ENCODE results near the gene MPL.
A peak's percentile ranks its signal among the peaks of the same experiment; 100 is the strongest.

The MPL gene

DNA sequence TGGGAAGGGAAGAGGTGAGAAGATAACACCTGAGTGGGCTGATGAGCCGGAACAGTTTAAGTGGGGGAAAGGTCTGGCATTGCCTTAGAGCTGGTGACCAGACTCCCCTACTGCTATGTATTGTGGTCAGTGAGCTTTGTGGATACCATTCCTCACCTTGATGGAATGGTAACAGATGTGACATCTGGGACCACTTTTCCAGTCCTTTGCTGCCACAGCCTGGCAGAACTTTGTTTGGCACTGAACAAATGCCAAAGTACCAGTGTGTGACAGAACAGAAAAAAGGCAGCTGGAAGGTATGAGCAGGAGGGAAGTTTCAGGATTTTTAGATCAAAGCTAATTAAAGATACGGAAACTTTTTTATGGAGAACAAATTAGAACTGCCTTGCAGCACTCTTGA, 45.8 kb downstream of the MPL start:
- TF ChIP-seq, protein P1, sequence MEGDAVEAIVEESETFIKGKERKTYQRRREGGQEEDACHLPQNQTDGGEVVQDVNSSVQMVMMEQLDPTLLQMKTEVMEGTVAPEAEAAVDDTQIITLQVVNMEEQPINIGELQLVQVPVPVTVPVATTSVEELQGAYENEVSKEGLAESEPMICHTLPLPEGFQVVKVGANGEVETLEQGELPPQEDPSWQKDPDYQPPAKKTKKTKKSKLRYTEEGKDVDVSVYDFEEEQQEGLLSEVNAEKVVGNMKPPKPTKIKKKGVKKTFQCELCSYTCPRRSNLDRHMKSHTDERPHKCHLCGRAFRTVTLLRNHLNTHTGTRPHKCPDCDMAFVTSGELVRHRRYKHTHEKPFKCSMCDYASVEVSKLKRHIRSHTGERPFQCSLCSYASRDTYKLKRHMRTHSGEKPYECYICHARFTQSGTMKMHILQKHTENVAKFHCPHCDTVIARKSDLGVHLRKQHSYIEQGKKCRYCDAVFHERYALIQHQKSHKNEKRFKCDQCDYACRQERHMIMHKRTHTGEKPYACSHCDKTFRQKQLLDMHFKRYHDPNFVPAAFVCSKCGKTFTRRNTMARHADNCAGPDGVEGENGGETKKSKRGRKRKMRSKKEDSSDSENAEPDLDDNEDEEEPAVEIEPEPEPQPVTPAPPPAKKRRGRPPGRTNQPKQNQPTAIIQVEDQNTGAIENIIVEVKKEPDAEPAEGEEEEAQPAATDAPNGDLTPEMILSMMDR (IDR thresholded peaks at IDR 0.05), result no peak
- H3K4me3 ChIP-seq, result no peak overlapping the region
- intact Hi-C loops (cut with DNase I; ENCODE audit: low total_unique reads), result loop anchor here (10.0 kb wide), 1 partner anchor 159 kb away; no protein-coding TSS in a partner anchor

DNA sequence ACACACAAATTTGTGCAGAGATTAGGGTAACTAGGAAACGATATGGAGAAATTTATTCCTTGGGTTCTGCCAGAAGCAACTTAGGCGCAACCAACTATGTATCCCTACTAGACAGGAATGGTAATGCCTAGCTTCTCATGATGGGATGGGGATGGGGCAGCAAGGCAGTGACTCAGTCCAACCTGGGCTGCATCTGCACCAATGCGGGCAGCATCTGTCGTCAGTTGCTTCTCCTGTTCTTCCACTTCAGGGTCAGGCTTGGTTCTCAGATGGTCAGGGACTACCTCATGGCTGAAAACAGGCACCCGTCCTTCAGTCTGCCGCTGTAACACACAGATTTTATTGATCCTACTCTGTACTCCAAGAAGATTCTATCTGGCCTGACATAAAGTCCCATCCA, 49.1 kb downstream of the MPL start:
- no peak overlapping the region for H3K27ac ChIP-seq
- TF ChIP-seq, protein P1 (IDR thresholded peaks at IDR 0.05), result no peak
- H3K27me3 ChIP-seq, result no peaks in the 10 kb centered on the region
- intact Hi-C loops (cut with DNase I; ENCODE audit: low total_unique reads), result loop anchor here (5.0 to 10.0 kb wide), 2 partner anchors 34 to 162 kb away; no protein-coding TSS in a partner anchor
- no peaks in the 10 kb centered on the region for H3K9me3 ChIP-seq
- no peak overlapping the region for H3K4me3 ChIP-seq
- peaks cover 44 to 57% (median 56%) of the 10 kb centered on the region in 3 donors for H3K36me3 ChIP-seq
- H3K4me1 ChIP-seq, result peaks cover 0 to 33% (median 26%) of the 10 kb centered on the region in 4 donors
- DNase-seq, result no peak

More for the DNA sequence above, 45.8 kb downstream of the MPL start:
- H3K27ac ChIP-seq, result no peak overlapping the region
- no peaks in the 10 kb centered on the region for H3K9me3 ChIP-seq
- no peak for DNase-seq
- H3K27me3 ChIP-seq, result no peaks in the 10 kb centered on the region
- peaks cover 44 to 83% (median 59%) of the 10 kb centered on the region in 3 donors for H3K36me3 ChIP-seq
- peaks cover 0 to 14% (median 9%) of the 10 kb centered on the region in 4 donors for H3K4me1 ChIP-seq

DNA sequence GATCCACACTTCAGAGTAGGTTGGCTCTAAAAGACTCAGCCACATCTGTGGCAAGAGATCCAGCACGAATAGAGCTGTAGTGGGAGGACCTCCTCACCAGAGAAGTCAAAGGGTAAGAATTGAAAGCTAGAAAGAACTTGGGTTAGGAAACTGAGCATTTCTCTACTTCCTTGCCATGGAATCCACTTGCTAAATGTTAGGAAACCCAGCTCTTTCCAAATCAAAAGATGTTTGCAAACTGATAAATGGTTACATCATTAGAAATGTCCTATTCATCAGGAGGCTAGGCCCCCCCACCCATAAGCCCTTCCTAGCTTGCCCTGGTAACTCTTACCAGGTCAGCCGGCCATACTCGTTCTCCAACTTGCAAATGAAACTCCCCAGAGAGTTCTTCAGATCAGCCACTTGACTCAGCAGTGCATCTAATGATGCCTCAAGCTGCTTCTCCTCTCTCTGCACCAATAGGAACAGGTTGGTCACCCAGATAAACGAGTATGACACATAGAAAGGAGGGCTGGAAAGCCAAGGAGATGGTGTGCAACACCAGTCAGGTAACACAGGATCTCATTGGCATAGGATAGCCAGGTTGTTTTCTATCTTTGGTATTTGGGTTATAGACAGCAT, 50.5 kb downstream of the MPL start:
- peaks cover 0 to 33% (median 26%) of the 10 kb centered on the region in 4 donors for H3K4me1 ChIP-seq
- no peak overlapping the region for H3K27ac ChIP-seq
- TF ChIP-seq, protein P1 (IDR thresholded peaks at IDR 0.05), result no peak
- peak overlapping the region in 1 of 2 donors; percentile 76 for H3K4me3 ChIP-seq
- intact Hi-C loops (cut with DNase I; ENCODE audit: low total_unique reads), result loop anchor here (5.0 to 10.0 kb wide), 2 partner anchors 36 to 163 kb away; no protein-coding TSS in a partner anchor
- no peak for DNase-seq
- no peaks in the 10 kb centered on the region for H3K9me3 ChIP-seq
- H3K27me3 ChIP-seq, result no peaks in the 10 kb centered on the region
- peaks cover 40 to 43% (median 41%) of the 10 kb centered on the region in 3 donors for H3K36me3 ChIP-seq

DNA sequence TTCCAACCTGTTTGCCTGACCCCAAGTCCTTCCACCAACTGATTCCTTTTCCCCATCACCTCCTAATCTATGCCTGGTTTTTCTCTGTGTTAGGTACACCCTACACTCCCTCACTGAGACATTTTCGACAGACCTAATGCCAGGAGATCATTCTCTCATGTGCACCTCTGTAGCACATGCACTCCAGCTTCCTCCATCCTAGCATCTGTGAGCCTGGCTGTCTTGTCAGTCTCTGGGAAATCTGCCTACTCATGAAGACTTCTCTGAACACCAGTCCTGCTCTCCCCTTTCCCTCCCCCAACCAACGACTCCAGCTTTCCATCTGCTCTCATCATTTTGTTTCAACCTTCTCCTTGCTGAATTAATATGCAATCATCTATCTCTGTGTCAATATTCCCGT, 51.0 kb downstream of the MPL start:
- peaks cover 36 to 40% (median 38%) of the 10 kb centered on the region in 3 donors for H3K36me3 ChIP-seq
- peaks cover 0 to 33% (median 26%) of the 10 kb centered on the region in 4 donors for H3K4me1 ChIP-seq
- no peaks in the 10 kb centered on the region for H3K9me3 ChIP-seq
- H3K27me3 ChIP-seq, result no peaks in the 10 kb centered on the region
- H3K4me3 ChIP-seq, result peak overlapping the region; percentile 76 to 78
- TF ChIP-seq, protein P1 (IDR thresholded peaks at IDR 0.05), result no peak
- DNase-seq, result no peak
- H3K27ac ChIP-seq, result peak overlapping the region; percentile 87
- intact Hi-C loops (cut with DNase I; ENCODE audit: low total_unique reads), result loop anchor here (5.0 to 10.0 kb wide), 2 partner anchors 36 to 164 kb away; no protein-coding TSS in a partner anchor

DNA sequence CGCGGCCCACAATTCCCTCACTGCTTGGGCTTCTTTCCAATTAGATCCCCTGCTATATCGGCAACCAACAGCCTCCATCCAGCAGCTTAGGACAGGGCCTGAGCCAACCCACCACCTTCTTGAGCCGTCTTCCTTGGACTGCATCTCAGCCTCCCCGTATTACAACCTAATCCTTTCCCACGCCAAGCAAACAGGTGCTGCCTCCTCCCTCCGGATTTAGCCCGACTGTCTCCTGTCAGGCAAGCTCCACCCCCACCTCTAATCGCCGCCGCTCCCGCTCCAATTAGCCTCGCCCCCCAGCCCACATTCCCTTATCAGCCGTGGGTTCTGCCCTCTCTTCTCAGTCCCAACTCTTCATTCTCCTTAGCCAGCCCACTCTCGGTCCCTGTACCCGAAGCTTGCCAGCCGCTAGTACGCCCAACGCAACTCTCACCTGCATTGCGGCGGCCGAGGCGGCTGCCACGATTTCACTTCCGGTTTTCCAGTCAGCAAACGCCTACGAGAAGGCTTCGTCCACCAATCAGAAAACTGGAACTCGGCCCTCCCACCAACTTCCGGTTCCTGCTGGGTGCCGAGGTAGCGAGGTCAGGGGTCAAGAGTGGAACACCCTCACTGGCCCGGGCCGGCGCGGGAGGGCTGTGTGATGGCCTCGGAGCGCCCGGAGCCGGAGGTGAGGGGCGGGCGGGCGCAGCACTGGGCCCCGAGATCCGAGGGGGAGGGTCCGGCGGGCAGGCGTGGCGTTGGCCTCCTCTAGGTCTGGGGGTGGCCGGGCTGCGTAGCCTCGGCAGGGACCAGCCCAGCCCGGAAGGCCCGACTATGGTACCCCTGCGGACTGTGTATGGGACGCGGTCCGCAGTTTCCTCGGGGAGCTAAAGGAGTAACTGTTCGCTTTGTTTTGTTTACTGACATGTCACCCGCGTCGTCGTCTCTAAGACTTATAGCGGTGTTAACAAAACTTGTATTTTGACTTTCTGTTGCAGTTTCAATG, 52.0 kb downstream of the MPL start, which contains the start of the genes MED8 and SZT2:
TSS of gene MED8 (minus strand) at position 475 of the 988 bp plus-strand sequence. CDS start at position 439, 36 bp downstream.
TSS of gene SZT2 (plus strand) at position 574 of the 988 bp plus-strand sequence. CDS start at position 644, 70 bp downstream.
- Histone ChIP-seq H3K36me3 (peaks cover 28 to 32% (median 31%) of the 10 kb centered on the region in 3 donors), H3K27me3 (no peaks in the 10 kb centered on the region), H3K4me3 (peak within 1 kb of the TSS; percentile 76 to 78), H3K4me1 (peaks cover 0 to 33% (median 26%) of the 10 kb centered on the region in 4 donors), H3K9me3 (no peaks in the 10 kb centered on the region), H3K27ac (peak within 1 kb of the TSS; percentile 87)
- DNase-seq, result peak; percentile 97 to 98
- TF ChIP-seq, protein P1 (IDR thresholded peaks at IDR 0.05), result no peak
- intact Hi-C loops (cut with DNase I; ENCODE audit: low total_unique reads), result loop anchor here (5.0 to 10.0 kb wide), 2 partner anchors 37 to 165 kb away; no protein-coding TSS in a partner anchor
